GM12873 (cell line): Measurements from ENCODE around the gene INTS1.

Experiments
- TF ChIP-seq, protein P1 (sequence below): IDR thresholded peaks from 2 replicates; pipeline ENCODE4 v1.5.1; 2012; ENCODE audit warnings: low read depth, mild to moderate bottlenecking, moderate library complexity, low read length, control low read depth; ENCODE audit not compliant: insufficient read depth; ENCODE audit errors: missing control alignments

Gene INTS1

DNA sequence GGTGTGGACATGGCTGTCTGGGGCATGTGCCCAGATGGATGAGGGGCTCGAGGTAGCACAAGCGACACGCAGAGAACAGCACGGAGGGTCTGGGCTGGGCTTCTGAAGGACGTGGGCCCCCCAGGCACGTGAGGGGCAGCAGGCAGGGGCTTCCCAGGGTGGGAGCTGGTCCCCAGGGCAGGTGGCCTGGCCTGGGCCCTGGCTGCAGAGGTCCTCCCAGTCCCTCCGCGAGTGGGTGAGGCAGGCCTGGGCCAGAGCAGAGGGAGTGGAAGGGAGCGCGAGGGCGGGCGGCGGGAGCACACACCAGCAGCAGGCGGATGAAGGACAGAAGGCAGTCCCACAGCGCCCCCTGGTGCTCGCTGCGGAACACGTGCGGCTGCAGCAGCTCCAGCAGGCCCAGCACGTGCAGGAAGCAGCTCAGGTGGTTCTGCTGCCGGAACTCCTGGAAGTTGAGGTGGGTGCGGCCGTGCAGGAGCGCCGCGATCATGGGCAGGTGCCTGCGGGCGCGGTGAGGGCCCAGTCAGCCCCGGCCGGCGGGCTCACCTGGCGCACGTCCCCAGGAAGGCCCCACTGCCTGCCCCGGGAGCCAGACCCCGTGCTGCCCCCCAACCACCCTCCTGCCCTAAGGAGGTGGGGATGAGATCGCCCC is 30.2 kb downstream of the INTS1 start:
- TF ChIP-seq, protein P1, sequence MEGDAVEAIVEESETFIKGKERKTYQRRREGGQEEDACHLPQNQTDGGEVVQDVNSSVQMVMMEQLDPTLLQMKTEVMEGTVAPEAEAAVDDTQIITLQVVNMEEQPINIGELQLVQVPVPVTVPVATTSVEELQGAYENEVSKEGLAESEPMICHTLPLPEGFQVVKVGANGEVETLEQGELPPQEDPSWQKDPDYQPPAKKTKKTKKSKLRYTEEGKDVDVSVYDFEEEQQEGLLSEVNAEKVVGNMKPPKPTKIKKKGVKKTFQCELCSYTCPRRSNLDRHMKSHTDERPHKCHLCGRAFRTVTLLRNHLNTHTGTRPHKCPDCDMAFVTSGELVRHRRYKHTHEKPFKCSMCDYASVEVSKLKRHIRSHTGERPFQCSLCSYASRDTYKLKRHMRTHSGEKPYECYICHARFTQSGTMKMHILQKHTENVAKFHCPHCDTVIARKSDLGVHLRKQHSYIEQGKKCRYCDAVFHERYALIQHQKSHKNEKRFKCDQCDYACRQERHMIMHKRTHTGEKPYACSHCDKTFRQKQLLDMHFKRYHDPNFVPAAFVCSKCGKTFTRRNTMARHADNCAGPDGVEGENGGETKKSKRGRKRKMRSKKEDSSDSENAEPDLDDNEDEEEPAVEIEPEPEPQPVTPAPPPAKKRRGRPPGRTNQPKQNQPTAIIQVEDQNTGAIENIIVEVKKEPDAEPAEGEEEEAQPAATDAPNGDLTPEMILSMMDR, result peak; percentile 96

DNA sequence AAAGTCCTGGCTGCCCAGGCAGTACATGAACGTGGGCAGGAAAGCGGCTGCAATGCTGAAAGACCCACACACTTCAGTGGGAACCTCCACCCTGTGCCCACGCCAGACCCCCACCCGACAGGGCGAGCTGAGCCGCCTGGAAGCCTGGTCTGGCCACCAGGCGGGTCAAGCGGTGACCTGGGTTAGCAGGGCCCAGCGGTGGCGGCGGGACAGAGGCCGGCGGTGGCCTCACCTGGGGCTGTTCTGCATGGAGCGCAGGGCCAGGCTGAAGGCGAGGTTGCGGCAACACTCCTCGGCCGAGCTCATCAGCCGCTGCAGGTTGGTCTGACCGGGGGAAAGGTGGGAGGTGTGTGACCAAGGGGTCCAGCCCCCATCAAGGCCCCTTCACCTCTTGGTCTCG is 33.3 kb downstream of the INTS1 start:
- TF ChIP-seq, protein P1, result no peak

DNA sequence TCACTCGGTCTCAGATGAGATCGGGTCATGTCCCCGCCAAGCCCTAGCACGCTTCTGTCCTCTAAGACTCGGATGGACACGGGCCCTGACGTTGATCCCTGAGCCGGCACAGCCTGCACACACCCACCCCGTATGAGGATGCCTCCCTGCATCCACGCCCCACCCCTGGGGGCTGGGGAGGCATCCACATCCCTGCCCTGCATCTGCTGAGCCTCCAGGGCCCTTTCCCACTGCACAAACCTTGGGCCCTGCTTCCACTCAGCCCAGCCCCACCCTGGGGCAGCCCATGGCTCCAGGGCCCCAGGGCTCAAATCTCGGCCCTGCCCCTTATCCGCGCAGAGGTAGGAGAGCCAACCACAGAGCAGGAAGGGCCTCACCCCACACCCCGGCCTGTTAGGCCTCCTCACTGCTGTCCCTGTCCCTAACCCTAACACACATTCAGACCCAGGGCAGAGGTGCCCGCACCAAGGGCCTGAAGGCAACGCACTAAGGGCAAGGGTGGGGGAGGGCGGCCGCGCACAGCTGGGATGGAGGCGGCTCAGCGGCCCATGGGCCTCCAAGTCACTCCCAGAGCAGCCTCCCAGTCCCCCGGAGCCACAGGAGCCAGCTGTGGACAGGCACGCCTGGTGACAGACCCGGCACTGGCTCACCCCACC is 35.4 kb downstream of the INTS1 start:
- TF ChIP-seq, protein P1, result no peak

DNA sequence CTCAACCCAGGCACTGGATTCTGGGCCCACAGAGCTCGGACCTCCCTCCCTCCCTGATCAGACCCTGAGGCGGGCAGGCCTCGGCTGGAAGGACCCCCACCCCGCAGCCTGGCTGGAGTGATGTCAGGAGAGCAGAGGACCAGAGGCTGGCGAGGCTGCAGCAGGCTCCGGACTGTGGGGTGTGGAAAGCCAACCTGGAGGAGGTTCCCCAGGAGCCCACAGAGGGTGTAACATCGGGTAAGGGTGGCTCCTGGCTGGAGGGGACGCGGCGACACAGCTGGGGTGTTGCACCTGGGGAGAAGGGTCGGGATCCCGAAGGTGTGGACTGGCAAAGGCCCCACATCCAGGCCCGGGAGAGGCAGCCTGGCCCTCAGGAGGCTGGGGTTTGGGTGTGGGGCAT is 36.0 kb downstream of the INTS1 start:
- TF ChIP-seq, protein P1, result no peak

DNA sequence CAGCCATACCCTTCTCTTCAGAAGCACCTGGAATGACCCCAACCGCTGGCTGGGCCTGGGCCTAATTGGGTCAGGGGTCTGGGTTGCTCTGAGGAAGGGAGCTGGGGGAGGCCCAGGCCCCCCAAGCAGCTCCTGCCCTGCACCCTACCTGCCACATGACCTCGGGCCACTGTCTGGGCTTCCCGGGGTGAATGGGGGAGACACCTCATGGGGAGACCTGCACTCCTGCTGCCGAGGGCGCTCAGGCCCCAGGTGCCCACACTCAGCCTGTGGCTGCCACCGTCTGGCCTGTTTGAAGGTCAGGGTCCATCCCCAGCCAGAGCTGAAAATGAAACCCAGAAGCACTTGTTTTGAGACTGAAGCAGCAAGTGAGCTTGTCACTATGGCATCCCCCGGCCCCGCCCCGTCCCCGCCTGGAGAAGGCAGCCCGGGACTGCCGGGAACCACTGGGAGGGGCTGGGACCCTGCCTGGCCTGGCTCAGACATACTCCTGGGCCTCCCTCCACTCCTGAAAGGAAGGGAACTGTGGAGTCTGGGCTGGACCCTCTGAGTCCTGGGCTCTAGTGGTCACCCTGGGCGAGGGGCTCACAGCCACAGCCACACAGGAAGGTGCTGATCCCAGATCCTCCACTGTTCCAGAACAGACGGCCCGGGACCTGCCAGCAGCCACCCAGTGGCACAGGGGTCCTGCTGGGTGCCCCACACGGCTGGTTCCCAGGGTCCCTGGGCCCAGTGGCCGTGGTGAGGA is 37.5 kb downstream of the INTS1 start:
- TF ChIP-seq, protein P1, result no peak

DNA sequence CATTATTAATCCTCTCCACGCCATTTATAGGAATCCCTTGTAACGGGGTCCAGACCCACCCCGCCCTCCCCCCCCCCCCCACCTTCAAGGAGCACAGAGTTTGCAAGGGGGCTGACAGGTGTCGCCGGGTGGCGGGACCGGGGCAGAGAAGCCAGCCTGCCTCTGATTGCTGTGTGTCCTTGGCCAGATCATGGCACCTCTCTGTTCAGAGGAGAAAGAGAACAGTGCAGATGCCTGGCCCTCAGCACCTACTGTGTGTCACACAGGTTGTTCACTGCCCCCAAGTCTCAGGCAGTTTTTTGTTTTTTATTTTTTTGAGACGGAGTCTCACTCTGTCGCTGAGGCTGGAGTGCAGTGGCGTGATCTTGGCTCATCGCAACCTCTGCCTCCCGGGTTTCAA is 39.5 kb downstream of the INTS1 start:
- TF ChIP-seq, protein P1, result no peak

DNA sequence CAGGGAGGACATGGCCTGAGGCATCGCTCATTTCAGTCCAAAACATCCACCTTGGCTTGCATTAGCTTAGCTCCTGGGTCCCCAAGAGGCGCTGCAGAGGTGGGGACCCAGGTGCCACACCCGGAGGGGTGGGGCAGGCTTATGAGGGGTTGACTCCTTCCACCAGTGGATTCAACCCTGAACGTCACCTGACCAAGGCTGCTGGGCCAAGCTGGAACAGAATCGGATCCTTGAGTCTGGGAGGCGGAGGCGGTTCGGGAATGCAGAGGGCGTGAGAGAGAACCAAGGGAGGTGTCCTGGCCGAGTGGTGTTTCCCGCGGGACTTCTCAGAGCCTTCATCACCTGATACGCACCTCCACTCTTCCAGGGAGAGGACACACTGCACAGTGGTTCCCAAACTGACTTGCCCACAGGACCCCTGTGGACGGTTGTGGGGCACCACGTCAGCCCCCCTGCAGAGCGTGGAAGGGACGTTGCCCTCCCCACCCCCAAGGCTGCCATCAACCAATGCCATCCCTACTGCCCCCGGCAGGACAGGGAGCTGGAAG is 40.4 kb downstream of the INTS1 start:
- TF ChIP-seq, protein P1, result no peak
